Measurements from ENCODE around the gene MYH14. TPM values are rescaled to one million over a fixed set of nuclear protein-coding genes. Genes with fewer than 3 reads are reported as not detected.
A peak's percentile ranks its signal among the peaks of the same experiment; 100 is the strongest.
"Not testable (repeated sequence)": the region's sequence is repeated elsewhere in the genome, so short reads cannot be mapped to it uniquely, and the experiment has no call there.

The MYH14 gene
- total and polyA plus RNA-seq, 9 of the 15 experiments (the other 6 are each of a cell fraction or from before 2014, with no cell fraction given): 0.04 to 0.86 (median 0.19) TPM; not detected in 2

DNA sequence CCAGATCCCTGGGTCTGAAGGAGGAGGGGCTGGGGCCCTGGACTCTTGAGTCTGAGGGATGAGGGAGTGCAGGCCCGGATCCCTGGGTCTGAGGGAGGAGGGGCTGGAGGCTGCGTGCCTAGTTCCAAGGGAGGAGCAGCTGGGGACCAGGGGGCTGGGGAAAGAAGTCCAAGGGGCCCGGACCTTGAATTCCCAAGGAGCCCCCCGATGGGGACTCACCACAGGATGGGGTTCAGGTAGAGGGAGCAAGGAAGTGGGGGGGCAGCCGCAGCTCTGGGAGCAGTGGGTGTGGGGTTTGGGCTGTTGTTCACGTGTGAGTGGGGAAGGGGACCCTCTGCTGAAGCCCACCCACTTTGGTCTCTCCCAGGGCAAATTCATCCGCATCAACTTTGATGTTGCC lies 23.1 kb downstream of the MYH14 start (continued):
- TF ChIP-seq, protein P1, sequence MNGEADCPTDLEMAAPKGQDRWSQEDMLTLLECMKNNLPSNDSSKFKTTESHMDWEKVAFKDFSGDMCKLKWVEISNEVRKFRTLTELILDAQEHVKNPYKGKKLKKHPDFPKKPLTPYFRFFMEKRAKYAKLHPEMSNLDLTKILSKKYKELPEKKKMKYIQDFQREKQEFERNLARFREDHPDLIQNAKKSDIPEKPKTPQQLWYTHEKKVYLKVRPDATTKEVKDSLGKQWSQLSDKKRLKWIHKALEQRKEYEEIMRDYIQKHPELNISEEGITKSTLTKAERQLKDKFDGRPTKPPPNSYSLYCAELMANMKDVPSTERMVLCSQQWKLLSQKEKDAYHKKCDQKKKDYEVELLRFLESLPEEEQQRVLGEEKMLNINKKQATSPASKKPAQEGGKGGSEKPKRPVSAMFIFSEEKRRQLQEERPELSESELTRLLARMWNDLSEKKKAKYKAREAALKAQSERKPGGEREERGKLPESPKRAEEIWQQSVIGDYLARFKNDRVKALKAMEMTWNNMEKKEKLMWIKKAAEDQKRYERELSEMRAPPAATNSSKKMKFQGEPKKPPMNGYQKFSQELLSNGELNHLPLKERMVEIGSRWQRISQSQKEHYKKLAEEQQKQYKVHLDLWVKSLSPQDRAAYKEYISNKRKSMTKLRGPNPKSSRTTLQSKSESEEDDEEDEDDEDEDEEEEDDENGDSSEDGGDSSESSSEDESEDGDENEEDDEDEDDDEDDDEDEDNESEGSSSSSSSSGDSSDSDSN (IDR thresholded peaks at IDR 0.05; ENCODE audit: borderline replicate concordance in 1 of 2, low read depth in 2 of 2, low read length in 2 of 2): no peak
- no peak for TF ChIP-seq YY1 (IDR thresholded peaks at IDR 0.05; ENCODE audit: borderline replicate concordance in 1 of 3, control insufficient read depth in 1 of 3, extremely low read depth in 1 of 3, insufficient read depth in 3 of 3, insufficient read length in 1 of 3, insufficient replicate concordance in 2 of 3, low read depth in 1 of 3, low read length in 2 of 3)

GRCh38 chr19:50228153-50228552 lies 24.7 kb downstream of the MYH14 start:
- H3K9ac ChIP-seq (ENCODE audit: insufficient read depth in 1 of 2, low read depth in 2 of 2, low read length in 2 of 2); CTCF ChIA-PET (ENCODE audit: low intra/inter-chr PET ratio); H3K27ac ChIP-seq (ENCODE audit: extremely low read depth, low read depth, low read length); H4K20me1 ChIP-seq (replicated peaks; ENCODE audit: control insufficient read depth, insufficient read depth, low read length); H3K4me3 ChIP-seq; H2AFZ ChIP-seq (ENCODE audit: low read depth, low read length); H3K9me3 ChIP-seq (replicated peaks; ENCODE audit: control insufficient read depth, insufficient read depth, low read depth, low read length); in situ Hi-C loops (cut with MboI); H3K36me3 ChIP-seq (ENCODE audit: control insufficient read depth, insufficient read depth, low read length); BruUV-seq (replicated peaks); DNase-seq (ENCODE audit: extremely low read depth in 1 of 4, low spot score in 3 of 4); intact Hi-C loops (cut with micrococcal nuclease); H3K4me2 ChIP-seq (ENCODE audit: insufficient read depth, low read length); H3K79me2 ChIP-seq (ENCODE audit: control insufficient read depth, insufficient read depth, low read length); ATAC-seq; FAIRE-seq; H3K9me1 ChIP-seq (ENCODE audit: control insufficient read depth, insufficient read depth, low read length): not testable (repeated sequence)
- 3% methylated on average over 7 of the region's 7 CpGs for WGBS (ENCODE audit: insufficient coverage, low coverage, missing lambda C conversion rate)
- POLR2A ChIA-PET: interaction anchor here (1.3 kb wide), 1 partner anchor 9 kb away, joined by 4 read pairs; no protein-coding TSS in a partner anchor
- TF ChIP-seq, protein P2, sequence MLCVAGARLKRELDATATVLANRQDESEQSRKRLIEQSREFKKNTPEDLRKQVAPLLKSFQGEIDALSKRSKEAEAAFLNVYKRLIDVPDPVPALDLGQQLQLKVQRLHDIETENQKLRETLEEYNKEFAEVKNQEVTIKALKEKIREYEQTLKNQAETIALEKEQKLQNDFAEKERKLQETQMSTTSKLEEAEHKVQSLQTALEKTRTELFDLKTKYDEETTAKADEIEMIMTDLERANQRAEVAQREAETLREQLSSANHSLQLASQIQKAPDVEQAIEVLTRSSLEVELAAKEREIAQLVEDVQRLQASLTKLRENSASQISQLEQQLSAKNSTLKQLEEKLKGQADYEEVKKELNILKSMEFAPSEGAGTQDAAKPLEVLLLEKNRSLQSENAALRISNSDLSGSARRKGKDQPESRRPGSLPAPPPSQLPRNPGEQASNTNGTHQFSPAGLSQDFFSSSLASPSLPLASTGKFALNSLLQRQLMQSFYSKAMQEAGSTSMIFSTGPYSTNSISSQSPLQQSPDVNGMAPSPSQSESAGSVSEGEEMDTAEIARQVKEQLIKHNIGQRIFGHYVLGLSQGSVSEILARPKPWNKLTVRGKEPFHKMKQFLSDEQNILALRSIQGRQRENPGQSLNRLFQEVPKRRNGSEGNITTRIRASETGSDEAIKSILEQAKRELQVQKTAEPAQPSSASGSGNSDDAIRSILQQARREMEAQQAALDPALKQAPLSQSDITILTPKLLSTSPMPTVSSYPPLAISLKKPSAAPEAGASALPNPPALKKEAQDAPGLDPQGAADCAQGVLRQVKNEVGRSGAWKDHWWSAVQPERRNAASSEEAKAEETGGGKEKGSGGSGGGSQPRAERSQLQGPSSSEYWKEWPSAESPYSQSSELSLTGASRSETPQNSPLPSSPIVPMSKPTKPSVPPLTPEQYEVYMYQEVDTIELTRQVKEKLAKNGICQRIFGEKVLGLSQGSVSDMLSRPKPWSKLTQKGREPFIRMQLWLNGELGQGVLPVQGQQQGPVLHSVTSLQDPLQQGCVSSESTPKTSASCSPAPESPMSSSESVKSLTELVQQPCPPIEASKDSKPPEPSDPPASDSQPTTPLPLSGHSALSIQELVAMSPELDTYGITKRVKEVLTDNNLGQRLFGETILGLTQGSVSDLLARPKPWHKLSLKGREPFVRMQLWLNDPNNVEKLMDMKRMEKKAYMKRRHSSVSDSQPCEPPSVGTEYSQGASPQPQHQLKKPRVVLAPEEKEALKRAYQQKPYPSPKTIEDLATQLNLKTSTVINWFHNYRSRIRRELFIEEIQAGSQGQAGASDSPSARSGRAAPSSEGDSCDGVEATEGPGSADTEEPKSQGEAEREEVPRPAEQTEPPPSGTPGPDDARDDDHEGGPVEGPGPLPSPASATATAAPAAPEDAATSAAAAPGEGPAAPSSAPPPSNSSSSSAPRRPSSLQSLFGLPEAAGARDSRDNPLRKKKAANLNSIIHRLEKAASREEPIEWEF (CRISPR knock-in tag; IDR thresholded peaks at IDR 0.05): peak; percentile 86; the same call in 1 of the 2 replicates
- TF ChIP-seq DACH1 (IDR thresholded peaks at IDR 0.05; ENCODE audit: partially characterized antibody): peak; percentile 89
- Histone ChIP-seq H3K4me1 (replicated peaks in 1 of 2; ENCODE audit: control insufficient read depth in 2 of 2, insufficient read depth in 2 of 2, low read length in 2 of 2) (peaks cover 0 to 11% of the 10 kb centered on the region in 2 experiments; a peak in 2 of 5 replicates), H3K27me3 (ENCODE audit: control insufficient read depth in 2 of 2, insufficient read depth in 2 of 2, low read length in 2 of 2) (peaks cover 9 to 45% of the 10 kb centered on the region in 2 experiments; a peak in 4 of 5 replicates)

Measured in K562 (cell line).